NT2/D1 (cell line): ENCODE measurements around the gene TAGLN2.

Experiments
- YY1 ChIP-seq: IDR thresholded peaks from 2 replicates; pipeline ENCODE4 v1.6.1; 2011; ENCODE audit not compliant: insufficient read length, insufficient read depth
- ZNF274 ChIP-seq: IDR thresholded peaks from 2 replicates; pipeline ENCODE4 v1.6.1; 2011; ENCODE audit warnings: mild to moderate bottlenecking, low read depth, low read length

DNA sequence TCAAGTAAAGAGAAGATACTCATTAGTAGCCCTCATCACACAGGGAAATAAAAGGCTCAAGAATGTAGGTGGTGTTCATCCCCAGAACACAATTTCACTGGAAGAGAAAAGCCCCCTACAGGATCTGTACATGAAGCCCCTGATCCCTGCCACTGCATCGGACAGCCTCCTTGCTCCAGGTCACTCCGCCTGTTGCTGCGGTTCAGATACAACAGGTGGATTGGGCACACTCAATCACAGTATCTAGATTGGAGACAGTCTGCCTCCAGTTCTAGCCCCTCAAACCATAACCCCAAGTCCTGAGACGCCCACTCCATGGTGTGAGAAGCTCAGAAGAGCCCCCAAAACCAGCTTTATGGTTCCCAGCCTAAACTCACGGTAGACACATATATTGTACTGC, 27.6 kb upstream of the TAGLN2 start:
- TF ChIP-seq YY1 = no peak
- TF ChIP-seq ZNF274 = no peak
